Heart right ventricle (tissue), 16 donors: ENCODE results near the gene ROBO3. TPM values are rescaled to one million over a fixed set of nuclear protein-coding genes. Genes with fewer than 3 reads are reported as not detected.

Source experiments
- ATAC-seq, 8 donors: fragments of 200-7000 bp; cut with Tn5 transposase; one replicate each; pipeline ENCODE4 v1.9.1; 2020; ENCODE audit warnings: mild to moderate bottlenecking in 8 of 8, moderate library complexity in 8 of 8, moderate number of reproducible peaks in 1 of 8
- DNase-seq, 2 donors: peaks; one replicate each; pipeline ENCODE4 v3.0.0-alpha.2; 2020
- H3K27ac ChIP-seq, 10 donors: fragments of 200-600 bp; sonication (generic) in 2 of 10; one replicate each; pipeline versions ENCODE4 v1.5.0 to v1.8.0; 2020 to 2022; ENCODE audit warnings: mild to moderate bottlenecking in 3 of 10
- H3K27me3 ChIP-seq, 7 donors: fragments of 200-600 bp; one replicate each; pipeline ENCODE4 v1.8.0; 2021 to 2022; ENCODE audit warnings: mild to moderate bottlenecking in 2 of 7
- H3K36me3 ChIP-seq, 9 donors: fragments of 200-600 bp; sonication (generic) in 1 of 9; one replicate each; pipeline versions ENCODE4 v1.5.0 to v1.8.0; 2020 to 2022; ENCODE audit warnings: mild to moderate bottlenecking in 2 of 9
- H3K4me1 ChIP-seq, 9 donors: fragments of 200-600 bp; sonication (generic) in 1 of 9; one replicate each; pipeline versions ENCODE4 v1.5.0 to v1.8.0; 2020 to 2022; ENCODE audit warnings: mild to moderate bottlenecking in 4 of 9
- H3K4me3 ChIP-seq, 10 donors: fragments of 200-600 bp; sonication (generic) in 2 of 10; one replicate each; pipeline versions ENCODE4 v1.5.0 to v1.8.0; 2020 to 2022; ENCODE audit warnings: mild to moderate bottlenecking in 7 of 10, moderate library complexity in 2 of 10
- H3K9me3 ChIP-seq, 11 donors: fragments of 200-600 bp in 10 of 11; sonication (generic) in 2 of 11; one replicate each; pipeline versions ENCODE4 v1.5.0 to v1.8.0; 2013 to 2022; ENCODE audit warnings: mild to moderate bottlenecking in 2 of 11, control low read depth in 1 of 11, moderate library complexity in 1 of 11
- CTCF ChIP-seq, 9 donors: fragments of 200-600 bp; sonication (generic) in 2 of 9; IDR thresholded peaks; one replicate each; pipeline versions ENCODE4 v1.5.0 to v1.8.0; 2021 to 2022; ENCODE audit warnings: antibody characterized with exemption in 9 of 9, mild to moderate bottlenecking in 5 of 9, moderate library complexity in 1 of 9
- WGBS, 2 donors: extraction: QIAGEN DNeasy Blood & Tissue Kit; methylation state at CpG; one replicate each; pipeline ENCODE4 v1.1.7; 2013; ENCODE audit warnings: inconsistent platforms in 1 of 2; 5-methylcytosine and 5-hydroxymethylcytosine counted together
- intact Hi-C, 10 donors: fragments of 100-400 bp; cut with DNase I; formaldehyde crosslinking; loops; one replicate each; pipeline versions ENCODE4 v1.11.1 to v1.14.2; 2022
- polyA plus RNA-seq, 2 donors: library from polyadenylated mRNA; stranded (reverse); fragments of 200-250 nt; gene quantifications; one replicate each; pipeline ENCODE4 v1.2.3, GENCODE V29; 2013
- total RNA-seq, 10 donors: library from RNA; stranded (reverse); fragmentation: NEBNext Ultra II Directional in 3 of 10; extraction: Animal tissue kit (Norgen Biotek cat#: 25700) in 3 of 10; gene quantifications; one replicate each; pipeline versions ENCODE4 v1.2.1 to v1.2.4, GENCODE V29; 2021 to 2023
- donor health status: Arrhythmogenic right ventricular cardiomyopathy.
- donor health status: ischemic (EF 13 %, LVEDD 7.1; RV severe dilation, severe dysfunction).
- donor health status: healthy with polysubstance abuse.
- donor health status: DM: no; HTN: yes; CAD: no.
- donor health status: DM: no; HTN: no; CAD: no.
- donor health status: ischemic (EF 25% LVEDD 6.9; RV normal size, moderate dysfunction).
- donor health status: ischemic (EF 25% LVEDD 5.7; RV mildly dilated, moderate dysfunction).
- donor health status: healthy.
- donor health status: DM: yes; HTN: yes; CAD: no.
- donor health status: Ischemic cardiomyopathy.
- donor health status: ischemic (EF 35%, LVEDD 5.7; RV mildly dilated, moderate dysfunction).
- donor health status: nonischemic (EF 11% LVEDD 7.7; RV severe dilation, severe dysfunction).
- donor health status: DM: yes; HTN: yes; CAD: no.
- donor health status: PGD.
- donor health status: ischemic (EF 29% LVEDD 5.4; RV normal size, mild dysfunction).
- donor health status: nonischemic (EF 23%, LVEDD 6.1; RV moderate dilation, normal function).

Gene ROBO3
- total and polyA plus RNA-seq, 12 donors = 1.5 to 19.8 (median 4.1) TPM

DNA sequence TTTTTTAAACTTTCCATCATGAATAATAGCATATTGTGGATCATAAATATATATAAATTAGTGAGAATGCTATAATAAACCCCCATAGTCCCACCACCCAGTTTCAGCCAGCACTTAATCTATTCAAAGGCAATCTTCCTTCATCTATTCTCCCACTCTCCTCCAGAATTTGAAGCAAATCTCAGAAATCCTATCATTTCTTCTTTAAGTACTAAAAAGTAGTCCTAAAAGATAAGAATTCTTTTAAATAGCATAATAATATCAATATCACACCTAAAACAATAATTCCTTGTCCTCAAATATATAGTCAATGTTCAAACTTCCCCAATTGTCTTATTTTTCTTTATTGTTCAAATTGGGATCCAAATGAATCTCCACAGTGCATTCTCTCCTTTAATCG lies 24.6 kb upstream of the ROBO3 start:
- Histone ChIP-seq H3K9me3 (no peaks in the 10 kb centered on the region), H3K27me3 (peaks cover 43 to 94% (median 81%) of the 10 kb centered on the region in 7 donors), H3K4me3 (no peak overlapping the region), H3K4me1 (peaks cover 7 to 36% (median 27%) of the 10 kb centered on the region in 9 donors), H3K27ac (no peak overlapping the region), H3K36me3 (no peaks in the 10 kb centered on the region)
- no peak for DNase-seq
- no peak for TF ChIP-seq CTCF (IDR thresholded peaks at IDR 0.05)
- no peak for ATAC-seq
- WGBS, 2 donors = 51 to 52% methylated on average over 1 of the region's 1 CpG
- intact Hi-C loops = no loop called here

DNA sequence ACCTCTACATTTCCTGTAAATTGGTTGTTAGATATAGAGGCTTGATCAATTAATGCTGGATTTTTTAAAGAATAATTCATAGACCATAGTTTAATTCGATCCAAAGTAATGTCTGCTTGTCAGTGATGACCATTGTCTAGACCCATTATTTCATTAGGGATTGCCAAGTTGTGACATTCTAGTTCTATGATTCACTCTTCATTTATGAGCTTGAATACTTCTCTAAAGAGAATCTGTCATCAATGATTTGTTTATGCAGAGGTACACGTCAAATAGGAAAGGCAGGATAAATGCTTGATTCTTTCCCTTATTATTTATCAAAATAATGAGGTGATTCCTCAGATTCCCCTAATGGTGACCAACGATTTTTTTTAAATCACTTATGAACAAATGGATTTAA lies 24.0 kb upstream of the ROBO3 start:
- WGBS, 2 donors = 40 to 48% methylated on average over 3 of the region's 3 CpGs
- H3K9me3 ChIP-seq = no peaks in the 10 kb centered on the region
- peaks cover 43 to 94% (median 86%) of the 10 kb centered on the region in 7 donors for H3K27me3 ChIP-seq

DNA sequence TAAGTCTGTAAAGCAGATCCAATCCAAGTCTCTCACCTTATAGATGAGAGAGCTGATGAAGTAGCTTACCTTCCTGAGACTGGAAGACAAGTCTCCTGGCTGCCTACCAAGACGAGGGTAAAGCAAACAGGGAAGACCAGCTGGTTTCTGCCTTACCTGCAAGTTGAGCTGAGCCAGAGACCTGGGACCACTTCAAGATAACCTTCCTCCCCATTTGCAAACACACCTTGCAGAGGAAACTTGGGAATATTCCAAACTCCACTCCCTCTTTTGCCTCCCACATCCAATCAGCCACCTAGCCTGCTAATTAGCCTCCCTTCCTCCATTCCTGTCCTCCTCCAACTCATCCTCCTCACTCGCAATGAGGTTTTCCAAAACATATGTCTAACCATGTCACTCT lies 23.4 kb upstream of the ROBO3 start:
- H3K27me3 ChIP-seq = peaks cover 44 to 97% (median 92%) of the 10 kb centered on the region in 7 donors

More for the DNA sequence above, 24.0 kb upstream of the ROBO3 start:
- TF ChIP-seq CTCF (IDR thresholded peaks at IDR 0.05) = no peak
- intact Hi-C loops = no loop called here
- DNase-seq = no peak
- H3K4me3 ChIP-seq = no peak overlapping the region
- no peak for ATAC-seq
- no peak overlapping the region for H3K27ac ChIP-seq
- no peaks in the 10 kb centered on the region for H3K36me3 ChIP-seq
- peaks cover 7 to 34% (median 27%) of the 10 kb centered on the region in 9 donors for H3K4me1 ChIP-seq

GRCh38 chr11:124842305-124842704 lies 22.9 kb upstream of the ROBO3 start:
- intact Hi-C loops = no loop called here
- Histone ChIP-seq H3K4me3 (no peak overlapping the region), H3K9me3 (no peaks in the 10 kb centered on the region), H3K4me1 (peaks cover 7 to 24% (median 19%) of the 10 kb centered on the region in 9 donors), H3K27ac (no peak overlapping the region), H3K36me3 (no peaks in the 10 kb centered on the region), H3K27me3 (peaks cover 49 to 100% (median 97%) of the 10 kb centered on the region in 7 donors)
- TF ChIP-seq CTCF (IDR thresholded peaks at IDR 0.05) = no peak
- 41 to 45% methylated on average over 4 of the region's 4 CpGs for WGBS, 2 donors
- ATAC-seq (no peak), DNase-seq (no peak)

More for the DNA sequence above, 23.4 kb upstream of the ROBO3 start:
- DNase-seq (no peak), ATAC-seq (no peak)
- H3K27ac ChIP-seq = no peak overlapping the region
- intact Hi-C loops = no loop called here
- H3K4me1 ChIP-seq = peaks cover 7 to 29% (median 20%) of the 10 kb centered on the region in 9 donors
- 54 to 59% methylated on average over 2 of the region's 2 CpGs for WGBS, 2 donors
- H3K9me3 ChIP-seq = no peaks in the 10 kb centered on the region
- H3K36me3 ChIP-seq = no peaks in the 10 kb centered on the region
- TF ChIP-seq CTCF (IDR thresholded peaks at IDR 0.05) = no peak
- no peak overlapping the region for H3K4me3 ChIP-seq
